GM21528 (cell line): ENCODE results near the gene CNTN6.

ENCODE experiments used
- ATAC-seq: cut with Tn5 transposase; IDR thresholded peaks from one replicate; pipeline ENCODE4 v1.9.1; 2021; ENCODE audit warnings: mild to moderate bottlenecking, moderate library complexity; ENCODE audit not compliant: unreplicated experiment, low FRiP score

Gene CNTN6

DNA sequence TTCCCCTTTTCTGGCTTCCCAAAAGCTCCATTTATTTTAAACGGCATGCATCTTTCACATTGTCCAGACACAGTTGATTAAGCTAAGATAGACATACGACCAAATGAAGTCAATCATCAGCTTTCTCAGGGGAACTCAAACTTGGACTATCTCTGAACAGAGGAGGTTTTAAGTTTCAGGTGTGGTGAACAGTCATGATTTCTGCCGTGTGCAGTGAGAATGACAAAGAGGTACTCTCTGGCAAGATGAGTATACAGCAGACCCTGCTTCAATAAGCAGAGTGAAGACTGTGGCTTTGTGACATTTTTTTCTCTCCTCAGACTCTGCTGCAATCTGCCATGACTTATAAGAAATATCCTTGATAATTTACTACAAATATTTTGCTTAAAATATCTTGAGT is 307.7 kb downstream of the CNTN6 start:
- no peak for ATAC-seq

DNA sequence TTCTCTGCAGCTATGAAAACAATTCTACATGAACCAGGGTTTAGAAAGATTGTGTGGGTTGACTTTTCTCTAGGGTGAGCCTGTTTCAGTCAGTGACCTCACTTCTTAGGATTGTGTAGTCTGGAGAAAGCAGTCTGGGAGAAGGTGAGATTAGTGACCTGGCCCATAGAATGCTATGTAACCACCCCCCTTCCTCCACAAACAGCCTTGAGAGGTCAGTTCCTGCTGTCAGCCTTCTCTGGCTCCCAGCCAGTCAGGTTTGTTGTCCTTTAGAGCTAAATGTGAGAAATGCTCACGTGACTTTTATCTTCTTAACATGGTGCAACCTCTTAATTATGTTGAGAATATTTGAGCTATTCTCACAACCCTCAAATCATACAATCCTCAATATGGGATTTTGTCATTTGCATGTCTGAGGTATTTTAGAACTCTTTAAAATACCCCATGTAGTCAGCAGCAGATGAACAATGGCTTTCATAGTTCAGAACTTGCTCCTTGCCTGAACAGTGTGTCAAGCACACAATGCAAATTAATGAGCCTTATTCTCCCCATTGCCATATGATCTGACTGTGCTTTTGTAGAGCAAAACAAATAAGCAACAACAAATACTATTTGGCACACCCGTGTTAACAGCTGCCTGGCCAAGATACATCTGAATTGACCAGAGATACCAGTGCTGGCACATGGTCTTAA is 311.6 kb downstream of the CNTN6 start:
- ATAC-seq: no peak

DNA sequence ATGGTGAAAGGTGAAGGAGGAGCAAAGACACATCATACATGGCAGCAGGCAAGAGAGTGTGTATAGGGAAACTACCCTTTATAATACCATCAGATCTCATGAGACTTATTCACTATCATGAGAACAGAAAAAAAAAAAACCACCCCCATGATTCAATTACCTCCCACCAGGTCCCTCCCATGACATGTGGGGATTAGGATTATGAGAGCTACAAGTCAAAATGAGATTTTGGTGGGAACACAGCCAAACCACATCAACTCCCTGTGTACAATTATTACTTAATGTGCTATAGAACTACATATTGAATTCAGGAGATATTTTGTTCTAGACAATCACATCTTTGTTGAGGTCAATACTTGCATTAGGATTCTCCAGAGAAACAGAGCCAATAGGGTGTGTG is 313.4 kb downstream of the CNTN6 start:
- no peak for ATAC-seq

DNA sequence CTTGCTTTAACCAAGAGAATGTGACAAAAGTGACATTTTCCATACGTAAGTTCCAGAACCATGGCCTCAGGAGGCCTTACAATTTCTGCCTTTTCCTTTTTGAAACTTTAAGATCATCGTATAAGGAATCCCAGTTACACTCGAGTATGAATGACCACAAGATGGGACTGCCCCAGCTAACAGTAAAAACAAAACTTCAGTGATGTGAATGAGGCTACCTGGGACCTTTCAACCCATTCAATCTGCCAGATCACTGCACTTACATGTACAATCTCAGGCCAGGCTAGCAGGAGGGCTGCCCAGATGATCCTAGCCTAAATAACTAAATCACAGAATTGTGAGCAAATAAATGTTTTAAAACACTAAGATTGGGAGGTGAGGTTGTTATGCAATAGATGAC is 328.8 kb downstream of the CNTN6 start:
- no peak for ATAC-seq

DNA sequence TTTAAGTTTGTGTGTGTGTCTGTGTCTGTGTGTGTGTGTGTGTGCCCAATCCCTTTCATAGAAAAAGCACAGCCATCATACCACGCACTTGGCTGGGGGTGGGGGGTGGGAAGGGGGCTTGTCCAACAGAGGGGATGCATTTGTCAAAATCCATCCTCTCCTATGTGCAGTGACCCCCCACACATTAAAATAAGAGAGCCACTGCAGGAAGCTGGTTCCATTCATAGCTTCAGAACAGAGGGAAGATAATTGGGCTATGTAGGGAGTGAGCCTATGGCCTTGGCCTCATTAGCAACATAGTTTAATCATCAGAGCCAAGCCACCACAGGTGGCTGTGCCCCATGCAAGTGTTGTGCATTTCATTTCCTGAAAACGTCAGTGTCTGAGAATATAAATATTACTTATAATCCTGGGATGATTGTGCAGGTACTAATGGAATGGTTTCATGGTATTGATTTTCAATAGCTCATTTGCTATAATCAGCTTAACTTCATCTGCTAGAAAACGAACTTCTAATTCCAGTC is 330.8 kb downstream of the CNTN6 start:
- no peak for ATAC-seq

DNA sequence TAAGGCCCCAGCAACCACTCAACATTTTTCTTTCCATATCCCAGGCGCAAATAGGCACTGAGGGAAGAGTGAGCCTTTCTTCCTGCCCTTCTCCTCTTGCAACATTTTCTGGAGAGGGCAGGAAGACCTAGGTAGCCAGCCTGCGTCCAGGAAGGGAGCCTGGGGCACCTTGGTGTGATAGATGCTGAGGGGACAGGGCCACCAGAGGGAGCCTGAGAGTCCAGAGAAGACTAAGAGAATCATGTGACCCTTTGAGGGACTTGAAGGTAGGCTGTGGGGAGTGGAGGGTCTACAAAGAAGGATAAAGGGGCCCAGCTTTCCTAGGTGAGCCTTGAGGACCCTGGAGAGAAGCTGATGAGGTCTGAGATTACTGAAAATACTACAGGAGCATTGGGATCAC is 346.6 kb downstream of the CNTN6 start:
- no peak for ATAC-seq

DNA sequence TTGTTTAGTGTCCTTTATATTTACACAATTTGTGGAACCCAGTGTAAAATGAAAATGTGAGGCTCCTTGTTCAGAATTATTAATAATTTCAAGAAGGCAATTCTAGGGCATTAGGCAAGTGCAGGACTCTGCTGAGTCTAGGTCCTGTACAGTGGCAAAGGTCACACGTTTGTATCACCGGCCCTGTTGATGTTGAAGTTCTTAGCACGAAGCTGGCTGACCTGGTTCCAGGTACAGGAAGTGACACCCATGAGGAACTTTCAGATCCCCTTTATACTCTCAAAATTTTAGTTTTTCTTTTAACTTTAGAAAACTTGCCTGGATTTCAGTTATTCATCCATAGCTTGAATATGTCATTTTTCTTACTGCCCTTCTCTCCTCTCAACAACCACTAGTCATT is 349.4 kb downstream of the CNTN6 start:
- ATAC-seq: no peak

DNA sequence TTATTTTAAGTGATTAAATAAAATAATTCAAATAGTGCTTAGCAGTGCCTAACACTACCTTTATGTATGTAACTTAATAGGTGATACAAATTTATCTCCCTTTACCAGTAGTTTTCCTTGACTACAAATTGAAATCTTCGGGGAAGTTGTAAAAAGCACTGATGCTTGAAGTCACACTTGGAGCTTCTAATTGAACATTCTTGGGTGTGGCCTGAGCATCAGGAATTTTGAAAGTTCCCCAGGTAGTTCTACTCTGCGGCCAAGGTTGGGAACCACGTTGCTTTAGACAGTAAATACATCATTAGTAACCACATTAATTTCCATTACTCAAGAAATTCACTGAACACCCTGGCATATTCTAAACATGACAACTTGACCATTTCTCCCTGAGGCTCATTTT is 351.4 kb downstream of the CNTN6 start:
- no peak for ATAC-seq

DNA sequence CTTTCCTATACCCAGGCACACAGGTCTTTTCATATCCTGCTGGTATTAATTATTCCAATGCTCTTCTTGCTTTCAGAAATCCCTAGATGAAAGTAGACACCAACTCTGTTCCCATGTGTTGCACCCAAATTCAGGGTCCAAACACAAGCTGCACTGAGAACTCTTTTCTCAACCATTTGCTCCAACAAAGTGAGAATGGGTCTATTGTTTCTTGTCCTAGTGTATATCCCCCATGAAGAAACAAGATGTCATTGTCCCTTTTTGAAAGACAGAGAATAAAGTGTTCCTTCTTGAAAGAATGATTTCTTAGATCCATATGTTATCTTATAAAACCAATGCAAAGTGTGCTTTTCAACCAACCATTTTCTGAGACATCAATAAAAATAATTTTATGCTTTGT is 353.7 kb downstream of the CNTN6 start:
- ATAC-seq: no peak

DNA sequence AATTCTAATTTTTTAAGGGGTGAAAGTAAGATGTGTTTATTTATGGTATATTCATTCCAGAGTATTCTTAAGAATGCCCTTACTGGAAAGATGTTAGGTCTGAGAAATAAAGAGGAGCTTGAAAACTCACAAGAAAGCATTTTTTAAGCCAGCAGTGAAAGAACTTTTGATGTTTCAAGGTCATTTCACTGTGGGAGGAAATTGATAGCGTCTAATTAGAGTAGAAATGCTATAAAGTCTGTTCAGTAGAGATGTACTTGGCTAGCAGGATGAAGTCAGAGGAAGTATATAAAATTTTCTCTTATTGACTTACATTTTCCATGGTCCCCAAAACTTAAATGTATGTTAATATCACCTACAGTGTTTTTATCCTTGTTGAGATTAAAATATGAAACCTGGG is 354.6 kb downstream of the CNTN6 start:
- no peak for ATAC-seq

DNA sequence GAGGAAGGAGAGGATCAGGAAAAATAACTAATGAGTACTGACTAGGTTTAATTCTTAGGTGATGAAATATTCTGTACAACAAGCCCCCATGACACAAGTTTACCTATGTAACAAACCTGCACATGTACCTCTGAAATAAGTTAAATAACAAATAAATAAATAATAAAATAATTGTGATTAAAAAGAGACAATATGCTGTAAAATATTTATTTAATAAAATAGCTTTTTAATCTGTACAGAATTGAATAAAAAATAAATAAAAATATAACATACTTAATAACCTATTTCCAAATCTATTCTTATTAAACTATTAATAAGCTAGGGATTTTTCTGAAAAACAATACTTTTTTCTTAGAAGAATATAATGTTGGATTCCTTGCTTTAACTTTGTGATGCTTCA is 355.6 kb downstream of the CNTN6 start:
- ATAC-seq: no peak
